Body of pancreas (tissue), 4 donors: ENCODE data around the gene LCN6. TPM values are rescaled to one million over a fixed set of nuclear protein-coding genes. Genes with fewer than 3 reads are reported as not detected.
"Not testable (repeated sequence)": the region's sequence is repeated elsewhere in the genome, so short reads cannot be mapped to it uniquely, and the experiment has no call there.

Experiments used
- ATAC-seq: fragments of 150-250 bp; one replicate; pipeline ENCODE4 v1.9.1; 2016
- DNase-seq, 4 donors: peaks; one replicate each; pipeline ENCODE4 v3.0.0-alpha.2; 2019
- H3K27ac ChIP-seq, 4 donors: fragments of 200-600 bp; sonication (generic); 1 replicate in 3 of 4; 2 replicates in 1 of 4; pipeline versions ENCODE4 v1.5.1 to v1.6.1; 2016 to 2019; ENCODE audit warnings: mild to moderate bottlenecking in 1 of 4, mixed read lengths in 1 of 4, moderate library complexity in 1 of 4
- H3K27me3 ChIP-seq, 2 donors: fragments of 200-600 bp; sonication (generic); one replicate each; pipeline ENCODE4 v1.6.0; 2016; ENCODE audit warnings: mild to moderate bottlenecking in 1 of 2
- H3K36me3 ChIP-seq, 2 donors: fragments of 200-600 bp; sonication (generic); replicated peaks in 1 of 2; 2 replicates each; pipeline ENCODE4 v1.5.1; 2016; ENCODE audit warnings: low read depth in 2 of 2; ENCODE audit not compliant: insufficient read depth in 1 of 2
- H3K4me1 ChIP-seq: fragments of 200-600 bp; sonication (generic); one replicate; pipeline ENCODE4 v1.6.0; 2016
- H3K4me3 ChIP-seq, 2 donors: fragments of 200-600 bp; sonication (generic); 1 replicate in 1 of 2; 2 replicates in 1 of 2; pipeline ENCODE4 v1.5.1; 2016 to 2019
- H3K9me3 ChIP-seq, 3 donors: fragments of 200-600 bp; sonication (generic); 1 replicate in 2 of 3; 2 replicates in 1 of 3; pipeline ENCODE4 v1.5.1; 2016
- CTCF ChIP-seq, 7 experiments: fragments of 450-650 bp in 4 of 7; fragments of 200-600 bp in 3 of 7; sonication (generic) in 3 of 7; IDR thresholded peaks; one replicate each; pipeline ENCODE4 v1.5.1; 2016 to 2019; ENCODE audit warnings: antibody characterized with exemption in 7 of 7
- POLR2A ChIP-seq, 3 donors: fragments of 450-650 bp; IDR thresholded peaks; one replicate each; pipeline ENCODE4 v1.6.1; 2016; ENCODE audit warnings: antibody characterized with exemption in 3 of 3, mild to moderate bottlenecking in 2 of 3
- WGBS, 2 donors: methylation state at CpG; one replicate each; pipeline ENCODE4 v1.1.5; 2017; 5-methylcytosine and 5-hydroxymethylcytosine counted together
- intact Hi-C: fragments of 100-400 bp; cut with DNase I; formaldehyde crosslinking; loops from one replicate; pipeline ENCODE4 v1.15.1; 2023
- total RNA-seq, 2 donors: library from RNA; depleted of rRNA; stranded (reverse); fragments of >200 nt; gene quantifications; one replicate each; pipeline ENCODE4 v1.1.0, GENCODE V29; 2016

Gene LCN6
- total RNA-seq, 2 donors from 2014 or later: not detected

DNA sequence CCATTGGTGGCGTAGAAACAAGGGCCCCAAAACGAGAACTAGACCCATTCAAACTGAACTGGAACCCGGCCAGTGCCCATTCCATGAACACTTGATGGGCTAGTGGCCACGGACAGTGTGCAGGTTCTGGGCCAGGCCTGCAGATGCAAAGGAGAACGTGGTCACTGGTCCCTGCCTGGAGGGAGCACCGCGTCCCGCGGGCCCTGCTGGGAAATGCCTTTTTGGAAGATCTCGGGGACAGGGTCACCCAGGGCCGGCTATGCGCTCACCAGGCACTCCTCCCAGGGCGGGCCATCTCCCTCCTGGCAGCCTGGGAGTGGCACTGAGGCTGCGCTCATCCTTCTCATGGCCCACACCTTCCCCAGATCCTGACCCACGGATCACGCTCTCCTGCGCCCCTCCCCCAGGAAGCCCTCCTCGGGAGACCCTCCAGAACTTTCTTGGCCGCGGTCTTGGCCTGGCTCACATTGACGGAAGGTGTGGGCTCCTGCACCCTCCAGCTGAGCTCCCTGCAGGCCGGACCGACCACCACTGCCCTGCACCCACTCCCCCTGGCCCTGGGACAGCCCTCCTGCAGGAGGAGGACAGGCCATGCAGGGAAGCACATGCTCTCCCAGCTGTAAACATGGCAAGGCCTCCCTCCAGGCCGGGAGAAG lies 38.7 kb downstream of the LCN6 start:
- Histone ChIP-seq H3K36me3 (no peaks in the 10 kb centered on the region), H3K4me1 (peaks cover 23% of the 10 kb centered on the region), H3K9me3 (no peaks in the 10 kb centered on the region), H3K27me3 (no peaks in the 10 kb centered on the region), H3K4me3 (no peak overlapping the region), H3K27ac (no peak overlapping the region)
- ATAC-seq (no peak), DNase-seq (no peak)
- intact Hi-C loops: no loop called here
- 91 to 93% methylated on average over 20 to 23 of the region's 24 CpGs for WGBS, 2 donors
- no peak for TF ChIP-seq POLR2A (IDR thresholded peaks at IDR 0.05)
- TF ChIP-seq CTCF (IDR thresholded peaks at IDR 0.05): no peak

DNA sequence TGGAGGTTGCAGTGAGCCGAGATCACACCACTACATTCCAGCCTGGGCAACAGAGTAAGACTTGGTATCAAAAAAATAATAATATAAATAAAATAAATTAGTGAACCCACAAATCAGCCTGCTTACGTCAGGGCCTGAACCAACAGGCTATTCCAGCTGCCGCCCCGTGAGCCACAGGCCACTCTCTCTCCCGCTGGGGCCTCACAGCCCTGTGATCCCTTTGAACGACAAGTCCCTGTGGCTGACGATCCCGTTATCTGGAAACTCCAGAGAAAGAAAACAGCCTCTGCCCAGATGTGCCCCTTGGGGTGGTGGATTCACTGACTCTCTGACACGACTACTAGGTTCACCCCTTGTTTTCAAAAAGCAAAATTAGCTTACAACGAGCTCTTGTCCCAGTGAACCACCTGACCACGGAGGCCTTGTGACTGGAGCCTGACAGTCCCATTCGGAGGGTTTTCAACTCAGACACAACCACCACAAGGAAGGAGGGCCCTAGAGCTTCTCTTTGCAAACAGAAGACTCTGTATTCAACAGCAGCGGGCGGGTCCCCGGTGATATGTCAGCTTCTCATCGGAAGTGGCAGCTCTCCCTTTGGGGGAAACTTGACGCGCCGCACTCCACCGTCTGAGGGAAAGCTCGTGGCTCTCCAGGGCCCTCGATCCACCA lies 40.3 kb downstream of the LCN6 start:
- peaks cover 17% of the 10 kb centered on the region for H3K4me1 ChIP-seq
- no peaks in the 10 kb centered on the region for H3K9me3 ChIP-seq
- intact Hi-C loops: no loop called here
- DNase-seq: no peak
- no peak for ATAC-seq
- 86 to 88% methylated on average over 21 of the region's 22 CpGs for WGBS, 2 donors
- H3K4me3 ChIP-seq: no peak overlapping the region
- TF ChIP-seq CTCF (IDR thresholded peaks at IDR 0.05): no peak
- no peak for TF ChIP-seq POLR2A (IDR thresholded peaks at IDR 0.05)
- H3K36me3 ChIP-seq: no peaks in the 10 kb centered on the region
- no peak overlapping the region for H3K27ac ChIP-seq
- H3K27me3 ChIP-seq: no peaks in the 10 kb centered on the region

- Histone ChIP-seq H3K27me3 (no peaks in the 10 kb centered on the region), H3K4me1 (peaks cover 11% of the 10 kb centered on the region), H3K4me3 (no peak overlapping the region), H3K36me3 (no peaks in the 10 kb centered on the region), H3K27ac (no peak overlapping the region), H3K9me3 (no peaks in the 10 kb centered on the region)
- 99 to 100% methylated on average over 2 to 7 of the region's 7 CpGs for WGBS, 2 donors
- DNase-seq (no peak), ATAC-seq (no peak)
- intact Hi-C loops: no loop called here
- no peak for TF ChIP-seq POLR2A (IDR thresholded peaks at IDR 0.05)
- no peak for TF ChIP-seq CTCF (IDR thresholded peaks at IDR 0.05)
Observed at GRCh38 chr9:136707011-136707410, 41.3 kb downstream of the LCN6 start.

GRCh38 chr9:136705564-136705963 lies 42.8 kb downstream of the LCN6 start:
- ATAC-seq: no peak
- intact Hi-C loops: no loop called here
- no peak for TF ChIP-seq POLR2A (IDR thresholded peaks at IDR 0.05)
- no peak for TF ChIP-seq CTCF (IDR thresholded peaks at IDR 0.05)

DNA sequence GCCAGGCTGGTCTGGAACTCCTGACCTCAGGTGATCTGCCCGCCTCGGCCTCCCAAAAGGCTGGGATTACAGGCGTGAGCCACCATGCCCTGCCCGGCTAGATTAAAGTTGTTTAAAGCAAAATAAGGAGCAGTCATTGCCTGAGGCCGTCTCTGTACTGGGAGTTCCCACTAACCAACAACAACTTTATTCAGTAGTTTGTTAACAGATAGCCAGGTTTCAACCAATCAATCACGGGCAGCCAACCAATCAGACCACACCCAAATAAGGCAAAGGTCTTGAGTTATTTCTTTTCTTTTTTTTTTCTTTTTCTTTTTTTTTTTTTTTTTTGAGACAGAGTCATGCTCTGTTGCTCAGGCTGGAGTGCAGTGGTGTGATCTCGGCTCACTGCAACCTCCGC lies 43.6 kb downstream of the LCN6 start:
- intact Hi-C loops, H3K36me3 ChIP-seq, ATAC-seq, H3K9me3 ChIP-seq, DNase-seq, H3K27me3 ChIP-seq, H3K4me3 ChIP-seq, H3K4me1 ChIP-seq, H3K27ac ChIP-seq: not testable (repeated sequence)
- 91 to 94% methylated on average over 8 of the region's 8 CpGs for WGBS, 2 donors

More at GRCh38 chr9:136705564-136705963, 42.8 kb downstream of the LCN6 start:
- no peak overlapping the region for H3K4me3 ChIP-seq
- H3K27ac ChIP-seq: no peak overlapping the region
- no peak for DNase-seq
- 74 to 100% methylated on average over 6 to 7 of the region's 7 CpGs for WGBS, 2 donors
- H3K4me1 ChIP-seq: no peaks in the 10 kb centered on the region
- H3K27me3 ChIP-seq: no peaks in the 10 kb centered on the region
- H3K36me3 ChIP-seq: no peaks in the 10 kb centered on the region
- H3K9me3 ChIP-seq: no peaks in the 10 kb centered on the region
